Right ventricle myocardium inferior (tissue), 1 donor: Measurements from ENCODE around the gene LRRC27. TPM values are rescaled to one million over a fixed set of nuclear protein-coding genes. Genes with fewer than 3 reads are reported as not detected.

ENCODE experiments used
- ATAC-seq: fragments of 200-7000 bp; cut with Tn5 transposase; one replicate; pipeline ENCODE4 v1.9.1; 2020; ENCODE audit warnings: mild to moderate bottlenecking, moderate library complexity
- DNase-seq: peaks from one replicate; pipeline ENCODE4 v3.0.0; 2021; ENCODE audit errors: missing footprints
- intact Hi-C: fragments of 100-400 bp; cut with DNase I; formaldehyde crosslinking; loops from one replicate; pipeline ENCODE4 v1.11.0; 2022
- total RNA-seq: library from RNA; stranded (reverse); fragmentation: NEBNext Ultra II Directional; extraction: Animal tissue kit (Norgen Biotek cat#: 25700); gene quantifications from one replicate; pipeline ENCODE4 v1.2.1, GENCODE V29; 2021
- donor health status: DM: no; HTN: yes; CAD: no; lungs with severe emphysema.

The LRRC27 gene
- total RNA-seq, 1 donor from 2014 or later, result 4.2 TPM

DNA sequence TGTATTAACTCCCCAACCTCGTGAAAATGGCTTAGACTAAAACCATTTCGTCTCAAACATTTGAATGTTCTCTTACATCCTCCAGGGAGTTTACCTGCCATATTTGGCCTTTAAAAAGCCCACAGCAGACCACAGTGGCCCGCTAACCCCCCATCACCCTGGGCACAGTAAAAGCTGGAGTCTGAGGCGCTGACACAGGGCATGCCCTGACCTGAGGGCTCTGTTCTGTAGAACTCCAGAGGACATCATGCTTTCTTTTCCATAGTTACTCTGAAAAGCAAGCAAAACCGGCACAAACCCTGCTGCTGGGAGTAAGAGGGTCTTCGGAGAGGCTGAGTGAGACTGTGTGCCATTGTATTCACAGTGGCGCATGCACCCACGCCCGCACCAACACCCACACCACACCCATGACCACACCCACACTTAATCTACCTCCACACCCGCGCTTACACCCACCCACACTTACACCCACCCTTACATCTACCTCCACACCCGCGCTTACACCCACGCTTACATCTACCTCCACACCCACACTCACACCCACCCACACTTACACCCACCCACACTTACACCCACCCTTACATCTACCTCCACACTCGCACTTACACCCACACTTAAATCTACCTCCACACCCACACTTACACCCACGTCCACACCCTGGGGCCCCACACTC lies 32.1 kb downstream of the LRRC27 start:
- intact Hi-C loops, result no loop called here
- DNase-seq (peak; percentile 27), ATAC-seq (peak; percentile 73)

DNA sequence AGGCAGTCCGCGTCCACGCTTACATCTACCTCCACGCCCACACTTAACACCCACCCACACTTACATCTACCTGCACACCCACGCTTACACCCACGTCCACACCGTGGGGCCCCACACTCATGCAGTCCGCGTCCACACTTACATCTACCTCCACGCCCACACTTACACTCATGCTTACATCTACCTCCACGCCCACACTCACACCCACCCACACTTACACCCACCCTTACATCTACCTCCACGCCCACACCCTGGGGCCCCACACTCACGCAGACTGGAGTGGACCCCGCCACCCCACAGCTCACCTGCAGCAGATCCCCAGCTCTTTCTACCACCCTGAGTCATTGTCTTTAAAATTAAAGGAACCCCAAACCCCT lies 32.6 kb downstream of the LRRC27 start:
- intact Hi-C loops, result no loop called here
- DNase-seq (peak; percentile 23), ATAC-seq (no peak)

GRCh38 chr10:132365102-132365501 lies 33.1 kb downstream of the LRRC27 start:
- DNase-seq, result peak; percentile 45
- no peak for ATAC-seq
- intact Hi-C loops, result no loop called here

- DNase-seq (peak; percentile 20), ATAC-seq (no peak)
- intact Hi-C loops, result no loop called here
These were observed 34.0 kb downstream of the LRRC27 start for GRCh38 chr10:132366006-132366405.

GRCh38 chr10:132366499-132366898 lies 34.5 kb downstream of the LRRC27 start:
- intact Hi-C loops, result no loop called here
- ATAC-seq (no peak), DNase-seq (peak; percentile 13)

DNA sequence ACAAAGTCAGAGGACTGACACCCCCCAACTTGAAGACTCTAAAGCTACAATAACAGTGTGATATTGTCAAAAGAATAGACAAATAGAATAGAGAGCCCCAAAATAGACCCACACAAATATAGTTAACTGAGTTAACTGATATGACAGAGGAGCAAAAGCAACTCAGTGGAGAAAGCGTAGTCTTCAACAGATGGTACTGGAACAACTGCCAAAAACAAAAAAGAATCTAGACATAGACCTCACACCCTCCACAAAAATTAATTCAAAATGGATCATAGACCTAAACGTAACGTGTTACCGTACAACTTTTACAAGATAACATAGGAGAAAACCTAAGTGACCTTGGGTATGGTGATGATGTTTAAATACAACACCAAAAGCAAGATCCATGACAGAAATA lies 36.4 kb downstream of the LRRC27 start:
- intact Hi-C loops, result no loop called here
- no peak for ATAC-seq

DNA sequence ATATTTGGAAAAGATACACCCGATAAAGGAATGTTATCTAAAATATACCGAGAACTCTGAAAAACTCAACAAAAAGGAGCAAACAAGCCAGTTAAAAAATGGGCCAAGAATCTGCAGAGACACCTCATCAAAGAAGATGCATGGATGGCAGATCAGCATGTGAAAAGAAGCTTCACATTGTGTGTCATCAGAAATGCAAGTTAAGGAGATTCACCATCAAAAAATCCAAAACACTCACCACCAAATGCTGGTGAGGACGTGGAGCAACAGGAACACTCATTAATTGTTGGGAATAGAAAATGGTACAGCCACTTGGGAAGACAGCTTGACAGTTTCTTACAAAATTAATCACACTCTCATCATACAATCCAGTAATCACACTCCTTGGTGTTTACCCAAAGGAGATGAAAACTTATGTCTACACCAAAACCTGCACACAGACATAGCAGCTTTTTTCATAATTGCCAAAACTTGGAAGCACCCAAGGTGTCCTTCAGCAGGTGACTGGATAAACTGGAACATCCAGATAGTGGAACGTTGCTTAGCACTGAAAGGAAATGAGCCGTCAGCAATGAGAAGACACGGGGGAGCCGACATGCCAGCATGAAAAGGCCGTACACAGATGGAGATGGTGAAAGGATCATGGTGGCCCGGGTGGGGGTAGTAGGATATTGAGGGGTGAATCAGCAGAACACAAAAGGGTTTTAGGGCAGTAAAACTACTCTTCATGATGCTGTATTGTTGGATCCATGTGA lies 37.1 kb downstream of the LRRC27 start:
- intact Hi-C loops, result no loop called here
- DNase-seq, result peak; percentile 45
- ATAC-seq, result no peak

More for the DNA sequence above, 36.4 kb downstream of the LRRC27 start:
- no peak for DNase-seq

- ATAC-seq (no peak), DNase-seq (peak; percentile 48)
- intact Hi-C loops, result no loop called here
These were observed 37.7 kb downstream of the LRRC27 start for GRCh38 chr10:132369636-132370185.

- no peak for ATAC-seq
- intact Hi-C loops, result no loop called here
- peak; percentile 47 for DNase-seq
These were observed 38.7 kb downstream of the LRRC27 start for GRCh38 chr10:132370426-132371340.

- intact Hi-C loops, result no loop called here
- ATAC-seq, result no peak
- DNase-seq, result peak; percentile 58
These were observed 39.7 kb downstream of the LRRC27 start for GRCh38 chr10:132371641-132372081.

DNA sequence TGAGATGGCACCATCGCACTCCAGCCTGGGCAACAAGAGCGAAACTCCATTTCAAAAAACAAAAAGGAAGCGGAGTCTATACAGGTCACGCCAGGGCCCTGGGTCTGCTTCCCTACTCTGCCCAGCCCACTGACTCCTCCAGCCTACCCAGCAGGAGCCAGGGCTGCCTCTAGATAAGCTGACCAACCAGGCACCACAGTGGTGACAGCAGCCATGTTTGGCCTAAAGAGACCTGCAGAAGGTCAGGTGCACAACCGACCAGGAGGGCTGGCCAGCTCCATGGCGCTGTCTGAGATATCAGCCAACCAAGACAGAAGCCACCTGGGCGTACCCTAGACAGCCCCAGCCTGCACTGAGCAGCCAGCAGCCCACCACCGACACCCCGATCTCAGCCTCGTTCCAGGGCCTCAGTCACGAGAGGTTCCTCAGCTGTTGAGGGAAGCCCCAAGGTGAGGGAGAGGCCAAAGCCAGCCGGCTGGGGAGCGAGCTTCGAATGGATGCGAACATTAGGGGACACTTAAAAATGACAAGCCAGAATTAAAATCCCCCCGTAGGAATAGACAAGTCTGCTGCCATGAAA lies 40.6 kb downstream of the LRRC27 start:
- intact Hi-C loops, result no loop called here
- no peak for ATAC-seq
- DNase-seq, result peak; percentile 25

DNA sequence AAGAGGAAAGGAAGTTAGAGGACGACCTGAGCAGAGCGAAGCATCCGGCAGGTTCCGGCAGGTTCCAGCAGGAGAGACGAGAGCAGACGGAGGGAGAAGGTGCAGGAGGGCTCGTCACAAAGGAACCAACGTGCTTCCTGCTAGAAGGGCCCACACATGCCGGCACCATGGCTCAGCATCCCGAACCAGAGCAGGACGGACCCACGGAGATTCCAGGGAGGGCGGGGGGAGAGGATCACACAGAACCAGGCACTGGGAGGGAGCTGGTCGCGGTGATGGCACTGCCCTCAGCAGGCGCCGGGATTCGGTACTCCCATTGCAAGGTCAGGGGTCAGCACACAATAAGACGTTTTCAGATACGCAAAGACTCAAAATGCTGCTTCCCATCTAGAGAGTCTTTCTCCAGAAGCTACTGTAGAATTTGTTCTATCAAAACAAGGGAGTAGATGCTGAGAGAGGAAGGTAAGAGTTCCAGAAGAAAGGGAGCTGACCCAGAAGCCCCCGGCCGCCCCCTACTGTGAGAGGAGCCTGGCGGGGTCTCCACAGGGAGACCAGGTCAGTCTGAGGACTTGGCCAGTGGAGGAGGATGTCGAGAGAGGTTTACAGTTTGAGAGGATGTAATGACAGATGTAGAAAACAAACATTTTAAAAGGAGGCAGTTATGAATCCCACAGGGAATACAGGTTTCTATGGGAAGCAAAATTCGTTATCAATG lies 41.4 kb downstream of the LRRC27 start:
- ATAC-seq (no peak), DNase-seq (peak; percentile 64)
- intact Hi-C loops, result no loop called here

GRCh38 chr10:132374176-132374575 lies 42.2 kb downstream of the LRRC27 start:
- peak; percentile 55 for DNase-seq

DNA sequence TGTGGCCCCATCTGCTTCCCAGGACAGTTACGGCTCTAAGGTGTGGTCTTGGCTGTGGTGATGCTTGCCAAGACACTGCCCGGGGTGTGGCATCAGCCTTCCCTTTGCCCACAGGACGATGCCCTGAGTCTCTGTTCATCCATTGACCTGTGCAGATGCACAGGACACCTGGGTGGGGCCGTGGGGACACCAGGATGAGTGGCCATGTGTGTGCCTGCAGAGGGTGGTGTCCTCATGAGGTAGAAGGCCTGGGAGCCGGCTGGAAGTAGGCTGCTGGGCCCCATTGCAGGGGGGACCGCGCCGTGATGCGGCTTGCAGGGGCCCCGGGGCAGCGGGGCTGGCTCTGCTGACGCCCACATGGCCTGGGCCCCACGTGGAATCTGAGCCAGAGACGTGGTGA lies 42.6 kb downstream of the LRRC27 start:
- ATAC-seq, result no peak
- intact Hi-C loops, result no loop called here
- DNase-seq, result peak; percentile 25

More at GRCh38 chr10:132374176-132374575, 42.2 kb downstream of the LRRC27 start:
- ATAC-seq, result no peak
- intact Hi-C loops, result no loop called here

- intact Hi-C loops, result no loop called here
- DNase-seq (peak; percentile 9), ATAC-seq (peak; percentile 6)
These were observed 43.3 kb downstream of the LRRC27 start for GRCh38 chr10:132375116-132375794.

DNA sequence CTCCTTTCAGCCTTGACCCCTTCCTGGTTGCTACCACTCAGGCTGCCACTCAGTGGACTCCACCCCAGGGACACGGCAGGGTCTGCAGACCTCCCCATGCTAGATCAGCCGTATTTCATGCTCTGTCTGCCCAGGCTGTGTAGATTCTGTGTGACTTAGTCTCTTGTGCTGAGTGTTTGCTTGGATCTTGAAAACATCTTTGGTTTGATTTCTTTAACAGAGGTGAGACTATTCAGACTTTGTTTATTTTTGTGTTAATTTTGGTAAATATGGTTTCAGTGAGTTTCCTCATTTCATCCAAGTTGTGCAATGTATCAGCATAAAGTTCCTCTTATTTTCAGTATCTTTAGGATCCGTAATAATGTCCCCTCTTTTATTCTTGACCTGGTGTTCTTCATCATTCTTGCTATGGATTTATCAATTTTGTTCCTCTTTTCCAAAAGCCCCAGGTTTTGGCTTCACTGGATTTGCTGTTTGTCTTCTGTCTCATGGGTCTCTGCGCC lies 43.9 kb downstream of the LRRC27 start:
- peak; percentile 26 for ATAC-seq
- DNase-seq, result peak; percentile 11
- intact Hi-C loops, result no loop called here

GRCh38 chr10:132376394-132376851 lies 44.4 kb downstream of the LRRC27 start:
- intact Hi-C loops, result no loop called here
- DNase-seq, result peak; percentile 62
- no peak for ATAC-seq
